Measurements from ENCODE around the gene SPECC1L.

- TF ChIP-seq, protein P1, sequence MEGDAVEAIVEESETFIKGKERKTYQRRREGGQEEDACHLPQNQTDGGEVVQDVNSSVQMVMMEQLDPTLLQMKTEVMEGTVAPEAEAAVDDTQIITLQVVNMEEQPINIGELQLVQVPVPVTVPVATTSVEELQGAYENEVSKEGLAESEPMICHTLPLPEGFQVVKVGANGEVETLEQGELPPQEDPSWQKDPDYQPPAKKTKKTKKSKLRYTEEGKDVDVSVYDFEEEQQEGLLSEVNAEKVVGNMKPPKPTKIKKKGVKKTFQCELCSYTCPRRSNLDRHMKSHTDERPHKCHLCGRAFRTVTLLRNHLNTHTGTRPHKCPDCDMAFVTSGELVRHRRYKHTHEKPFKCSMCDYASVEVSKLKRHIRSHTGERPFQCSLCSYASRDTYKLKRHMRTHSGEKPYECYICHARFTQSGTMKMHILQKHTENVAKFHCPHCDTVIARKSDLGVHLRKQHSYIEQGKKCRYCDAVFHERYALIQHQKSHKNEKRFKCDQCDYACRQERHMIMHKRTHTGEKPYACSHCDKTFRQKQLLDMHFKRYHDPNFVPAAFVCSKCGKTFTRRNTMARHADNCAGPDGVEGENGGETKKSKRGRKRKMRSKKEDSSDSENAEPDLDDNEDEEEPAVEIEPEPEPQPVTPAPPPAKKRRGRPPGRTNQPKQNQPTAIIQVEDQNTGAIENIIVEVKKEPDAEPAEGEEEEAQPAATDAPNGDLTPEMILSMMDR (IDR thresholded peaks at IDR 0.05): no peak
- no peak for TF ChIP-seq POLR2A (IDR thresholded peaks at IDR 0.05)
Measured at GRCh38 chr22:24384131-24384530, 113.5 kb downstream of the SPECC1L start.
